Cardiac muscle cell (in vitro differentiated cells and primary cell): ENCODE results near the gene UBR1. TPM values are rescaled to one million over a fixed set of nuclear protein-coding genes. Genes with fewer than 3 reads are reported as not detected.
"Not testable (repeated sequence)": the region's sequence is repeated elsewhere in the genome, so short reads cannot be mapped to it uniquely, and the experiment has no call there.

Experiments
- DNase-seq, 2 donors: peaks; one replicate each; pipeline versions ENCODE4 v3.0.0 to v3.0.0-alpha.2; 2010 to 2017; ENCODE audit warnings: low read depth in 1 of 2, low spot score in 1 of 2
- H3K27ac ChIP-seq: fragments of 200-600 bp; sonication (generic); 2 replicates; pipeline ENCODE4 v1.5.1; 2016
- H3K27me3 ChIP-seq: fragments of 200-600 bp; sonication (generic); 2 replicates; pipeline ENCODE4 v1.6.0; 2016; ENCODE audit warnings: control low read depth
- H3K36me3 ChIP-seq: fragments of 200-600 bp; sonication (generic); 2 replicates; pipeline ENCODE4 v1.5.1; 2016; ENCODE audit warnings: control low read depth
- H3K4me1 ChIP-seq: fragments of 200-600 bp; sonication (generic); 2 replicates; pipeline ENCODE4 v1.8.1; 2017; ENCODE audit warnings: low read depth, mild to moderate bottlenecking, mixed run types
- H3K4me3 ChIP-seq: fragments of 200-600 bp; sonication (generic); 2 replicates; pipeline ENCODE4 v1.5.1; 2016; ENCODE audit warnings: mild to moderate bottlenecking
- H3K9me3 ChIP-seq: fragments of 200-600 bp; sonication (generic); 2 replicates; pipeline ENCODE4 v1.5.1; 2017; ENCODE audit warnings: low read depth, mild to moderate bottlenecking, control low read depth
- CTCF ChIP-seq: IDR thresholded peaks from 2 replicates; pipeline ENCODE4 v1.5.1; 2012; ENCODE audit warnings: low read depth, mild to moderate bottlenecking, low read length
- polyA plus RNA-seq: library from polyadenylated mRNA; unstranded; fragments of >200 nt; fragmentation: Nextera tagmentation; extraction: Ambion mirVana; gene quantifications from 2 replicates; pipeline ENCODE4 v1.2.1, GENCODE V29; 2016
- total RNA-seq: library from RNA; depleted of rRNA; stranded (reverse); fragments of >200 nt; gene quantifications from 2 replicates; pipeline ENCODE4 v1.2.3, GENCODE V29; 2016

Gene UBR1
- total and polyA plus RNA-seq, 2 experiments from 2014 or later, result 15.1 to 20.6 TPM

GRCh38 chr15:43009206-43009605 lies 96.6 kb downstream of the UBR1 start:
- no peaks in the 10 kb centered on the region for H3K4me1 ChIP-seq
- H3K27ac ChIP-seq, result no peak overlapping the region
- no peak for DNase-seq
- no peaks in the 10 kb centered on the region for H3K9me3 ChIP-seq
- no peak for TF ChIP-seq CTCF
- H3K36me3 ChIP-seq, result peaks cover 27% of the 10 kb centered on the region
- no peaks in the 10 kb centered on the region for H3K27me3 ChIP-seq
- no peak overlapping the region for H3K4me3 ChIP-seq

- TF ChIP-seq CTCF, result no peak
- H3K9me3 ChIP-seq, result no peaks in the 10 kb centered on the region
- H3K27ac ChIP-seq, result no peak overlapping the region
- no peak overlapping the region for H3K4me3 ChIP-seq
- DNase-seq, result no peak
- no peaks in the 10 kb centered on the region for H3K27me3 ChIP-seq
- peaks cover 28% of the 10 kb centered on the region for H3K36me3 ChIP-seq
- H3K4me1 ChIP-seq, result no peaks in the 10 kb centered on the region
Measured at GRCh38 chr15:43008150-43008549, 97.7 kb downstream of the UBR1 start.

GRCh38 chr15:43007551-43007950 lies 98.3 kb downstream of the UBR1 start:
- no peaks in the 10 kb centered on the region for H3K9me3 ChIP-seq
- no peak for TF ChIP-seq CTCF
- H3K4me1 ChIP-seq, result no peaks in the 10 kb centered on the region
- no peak for DNase-seq
- no peaks in the 10 kb centered on the region for H3K27me3 ChIP-seq
- H3K4me3 ChIP-seq, result no peak overlapping the region
- peaks cover 27% of the 10 kb centered on the region for H3K36me3 ChIP-seq
- no peak overlapping the region for H3K27ac ChIP-seq

GRCh38 chr15:43006991-43007390 lies 98.8 kb downstream of the UBR1 start:
- no peak for TF ChIP-seq CTCF
- Histone ChIP-seq H3K36me3 (peaks cover 27% of the 10 kb centered on the region), H3K27ac (no peak overlapping the region), H3K9me3 (no peaks in the 10 kb centered on the region), H3K4me3 (no peak overlapping the region), H3K27me3 (no peaks in the 10 kb centered on the region), H3K4me1 (no peaks in the 10 kb centered on the region)
- DNase-seq, result no peak

- not testable (repeated sequence) for H3K9me3 ChIP-seq, H3K27me3 ChIP-seq, H3K4me3 ChIP-seq, H3K4me1 ChIP-seq, DNase-seq, H3K27ac ChIP-seq
- H3K36me3 ChIP-seq, result peaks cover 28% of the 10 kb centered on the region
Measured at GRCh38 chr15:43004886-43005595, 100.8 kb downstream of the UBR1 start.

- H3K4me3 ChIP-seq, result no peak overlapping the region
- H3K4me1 ChIP-seq, result peaks cover 8% of the 10 kb centered on the region
- DNase-seq, result peak in 1 of 2 donors; percentile 11
- H3K36me3 ChIP-seq, result peaks cover 18% of the 10 kb centered on the region
- H3K9me3 ChIP-seq, result no peaks in the 10 kb centered on the region
- H3K27ac ChIP-seq, result peak overlapping the region; percentile 73
- no peak for TF ChIP-seq CTCF
- H3K27me3 ChIP-seq, result no peaks in the 10 kb centered on the region
Measured at GRCh38 chr15:42999201-42999779, 106.5 kb downstream of the UBR1 start.
